Epithelial cell of proximal tubule (primary cell): Measurements from ENCODE around the gene GRB10. TPM values are rescaled to one million over a fixed set of nuclear protein-coding genes. Genes with fewer than 3 reads are reported as not detected.

Source experiments
- DNase-seq: peaks from one replicate; pipeline ENCODE4 v3.0.0-alpha.2; 2011; ENCODE audit warnings: low read depth
- H3K4me3 ChIP-seq: 2 replicates; pipeline ENCODE4 v1.5.1; 2011; ENCODE audit warnings: low read depth, mild to moderate bottlenecking, low read length
- total RNA-seq: library from RNA; depleted of rRNA; stranded (reverse); fragments of >200 nt; gene quantifications from 2 replicates; pipeline ENCODE4 v1.2.3, GENCODE V29; 2015
- TF ChIP-seq, protein P1 (sequence below): conservative IDR thresholded peaks from 2 replicates; pipeline ENCODE4 v1.5.1; 2012; ENCODE audit warnings: low read depth, mild to moderate bottlenecking, low read length

Gene GRB10
- total RNA-seq, 1 donor from 2014 or later, result 33.4 TPM

DNA sequence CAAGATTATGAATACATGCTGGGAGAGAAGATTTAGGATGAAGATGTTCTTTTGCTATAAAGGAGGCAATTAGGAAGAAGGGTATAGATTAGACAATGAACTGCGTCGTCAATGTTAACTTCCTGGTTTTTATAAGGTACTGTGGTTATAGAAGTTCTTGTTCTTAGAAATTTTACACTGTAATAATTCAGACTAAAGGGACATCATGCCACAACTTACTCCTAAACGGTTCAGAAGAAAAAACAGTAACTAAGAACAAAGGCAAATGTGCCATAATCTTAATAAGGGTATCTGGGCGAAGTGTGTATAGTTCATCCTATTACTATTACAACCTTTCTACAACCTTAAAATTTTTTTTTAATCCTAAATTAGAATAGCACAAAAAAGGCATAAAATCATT, 186.2 kb downstream of the GRB10 start:
- H3K4me3 ChIP-seq, result no peak overlapping the region
- TF ChIP-seq, protein P1, sequence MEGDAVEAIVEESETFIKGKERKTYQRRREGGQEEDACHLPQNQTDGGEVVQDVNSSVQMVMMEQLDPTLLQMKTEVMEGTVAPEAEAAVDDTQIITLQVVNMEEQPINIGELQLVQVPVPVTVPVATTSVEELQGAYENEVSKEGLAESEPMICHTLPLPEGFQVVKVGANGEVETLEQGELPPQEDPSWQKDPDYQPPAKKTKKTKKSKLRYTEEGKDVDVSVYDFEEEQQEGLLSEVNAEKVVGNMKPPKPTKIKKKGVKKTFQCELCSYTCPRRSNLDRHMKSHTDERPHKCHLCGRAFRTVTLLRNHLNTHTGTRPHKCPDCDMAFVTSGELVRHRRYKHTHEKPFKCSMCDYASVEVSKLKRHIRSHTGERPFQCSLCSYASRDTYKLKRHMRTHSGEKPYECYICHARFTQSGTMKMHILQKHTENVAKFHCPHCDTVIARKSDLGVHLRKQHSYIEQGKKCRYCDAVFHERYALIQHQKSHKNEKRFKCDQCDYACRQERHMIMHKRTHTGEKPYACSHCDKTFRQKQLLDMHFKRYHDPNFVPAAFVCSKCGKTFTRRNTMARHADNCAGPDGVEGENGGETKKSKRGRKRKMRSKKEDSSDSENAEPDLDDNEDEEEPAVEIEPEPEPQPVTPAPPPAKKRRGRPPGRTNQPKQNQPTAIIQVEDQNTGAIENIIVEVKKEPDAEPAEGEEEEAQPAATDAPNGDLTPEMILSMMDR, result no peak
- no peak for DNase-seq

- TF ChIP-seq, protein P1, result peak; percentile 62
- H3K4me3 ChIP-seq, result no peak overlapping the region
- DNase-seq, result no peak
Measured at GRCh38 chr7:50595491-50596102, 187.1 kb downstream of the GRB10 start.

DNA sequence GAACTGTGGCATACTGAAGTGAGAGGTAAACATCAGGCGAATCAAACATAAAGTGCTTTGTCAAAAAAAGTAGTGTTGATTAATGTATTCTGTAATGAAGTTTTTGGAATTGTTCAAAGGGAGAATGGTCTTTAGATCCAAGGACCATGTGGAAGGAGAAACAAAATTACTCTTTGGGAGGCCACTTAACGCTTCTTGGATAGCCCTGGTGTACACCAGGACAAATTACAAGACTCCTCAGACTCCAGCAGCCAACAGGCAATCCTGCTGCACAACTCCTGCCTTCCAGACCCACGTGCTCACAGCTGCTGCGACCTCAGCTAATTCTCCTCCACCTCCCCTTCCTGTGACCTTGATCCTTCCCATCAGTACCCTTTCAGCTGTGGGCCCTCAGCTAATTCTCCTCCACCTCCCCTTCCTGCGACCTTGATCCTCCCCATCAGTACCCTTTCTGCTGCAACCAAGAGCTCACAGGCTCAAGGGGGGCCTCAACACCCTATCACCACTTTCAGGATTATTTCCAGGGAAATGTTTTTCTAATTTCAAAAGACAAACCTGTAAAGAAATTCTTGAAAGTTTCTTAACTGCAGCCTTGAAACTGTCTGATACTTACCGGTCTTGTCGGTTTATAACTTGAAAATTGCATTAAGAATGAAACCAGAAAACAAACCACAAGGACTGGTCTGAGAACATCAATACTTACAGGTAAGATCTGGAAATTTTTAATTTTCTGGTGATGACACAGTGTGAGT, 187.8 kb downstream of the GRB10 start:
- TF ChIP-seq, protein P1, result no peak
- no peak overlapping the region for H3K4me3 ChIP-seq
- no peak for DNase-seq

DNA sequence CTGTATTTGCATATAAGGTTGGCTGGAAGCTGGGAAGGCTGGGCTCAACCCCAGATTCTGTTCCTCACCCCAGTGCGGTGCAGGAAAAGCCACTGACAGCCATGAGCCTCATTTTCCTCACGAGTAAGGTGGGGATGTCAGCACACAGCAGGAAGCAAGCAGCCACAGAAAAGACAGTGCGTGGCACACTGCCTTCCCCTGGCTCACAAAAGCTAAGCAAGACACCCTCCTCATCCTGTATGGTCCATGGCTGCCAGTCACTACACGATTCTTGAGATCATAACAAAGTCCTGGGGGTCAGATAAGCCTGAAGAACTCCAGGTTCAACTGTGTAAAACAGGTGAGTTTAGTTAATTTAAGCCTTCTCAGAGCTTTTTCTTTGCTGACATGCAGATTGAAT, 188.6 kb downstream of the GRB10 start:
- no peak for DNase-seq
- TF ChIP-seq, protein P1, result no peak
- H3K4me3 ChIP-seq, result no peak overlapping the region

DNA sequence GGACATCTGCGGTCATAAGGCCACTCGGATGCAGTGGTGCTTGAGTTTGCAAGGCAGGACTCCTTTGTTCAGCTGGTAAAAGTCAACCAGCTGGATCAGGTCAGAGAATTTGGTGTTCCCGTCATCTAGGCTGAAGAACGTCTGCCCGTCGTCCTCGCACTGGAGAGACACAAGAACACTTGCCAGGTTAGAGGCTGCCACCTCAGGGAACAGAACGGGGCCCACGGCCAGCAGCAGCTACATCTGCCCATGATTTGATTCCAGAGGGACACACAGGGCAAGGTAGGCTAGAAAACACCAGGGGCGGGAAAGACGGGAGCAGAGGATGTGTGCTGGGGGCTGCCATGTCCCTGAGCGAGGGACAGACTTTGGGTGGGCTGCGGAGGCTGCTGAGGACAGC, 189.8 kb downstream of the GRB10 start:
- H3K4me3 ChIP-seq, result no peak overlapping the region
- DNase-seq, result no peak
- TF ChIP-seq, protein P1, result no peak

DNA sequence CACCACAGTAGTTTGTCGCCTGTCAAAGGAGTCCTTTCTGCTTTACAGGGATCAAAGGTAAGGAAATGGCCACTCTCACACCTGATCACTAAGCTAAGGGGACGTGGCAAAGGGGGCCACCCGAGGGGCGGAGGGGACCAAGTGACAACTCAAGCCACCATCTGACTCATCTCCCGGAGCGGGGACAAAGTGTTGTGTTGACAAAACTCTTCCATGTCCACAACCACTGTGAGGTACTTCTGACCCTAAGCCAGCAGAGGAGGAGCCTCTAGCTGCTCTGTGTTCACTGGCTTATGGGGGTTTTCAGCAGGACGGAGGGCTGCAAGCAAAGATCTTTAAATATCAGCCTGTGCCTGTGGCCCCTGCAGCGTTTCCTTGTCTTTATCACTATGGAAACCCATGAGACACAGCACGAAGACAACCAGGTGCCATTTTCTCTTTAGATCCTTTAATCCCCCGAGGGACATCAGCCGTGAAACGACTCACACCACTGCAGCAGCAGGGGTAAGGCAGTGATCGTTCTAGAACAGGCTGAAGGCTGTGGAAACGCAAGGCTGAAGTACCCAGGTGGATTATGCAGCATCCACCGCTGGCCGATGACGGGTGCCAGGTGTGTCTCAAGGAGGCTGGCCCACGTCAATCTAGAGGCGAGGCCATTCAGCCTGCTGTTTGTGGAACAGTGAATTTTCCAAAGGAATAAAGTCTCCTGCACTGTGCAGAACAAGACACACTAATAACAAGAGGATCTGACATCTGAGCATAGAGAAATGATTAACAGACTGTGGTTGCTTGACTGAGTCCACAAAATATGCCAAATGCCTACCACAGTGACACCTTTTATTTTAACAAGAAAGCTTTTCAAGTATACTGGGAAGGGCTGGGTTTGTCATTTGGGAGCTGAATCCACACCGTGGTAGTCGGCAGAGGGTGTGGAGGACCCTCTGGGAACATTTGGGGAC, 190.9 kb downstream of the GRB10 start:
- TF ChIP-seq, protein P1, result no peak
- peak; percentile 52 for DNase-seq

More for the DNA sequence above, 190.9 kb downstream of the GRB10 start:
- no peak overlapping the region for H3K4me3 ChIP-seq
